Upper lobe of left lung (tissue), 6 donors: ENCODE results near the gene AGTR1. TPM values are rescaled to one million over a fixed set of nuclear protein-coding genes. Genes with fewer than 3 reads are reported as not detected.

Source experiments
- ATAC-seq, 2 donors: fragments of 200-7000 bp; cut with Tn5 transposase; one replicate each; pipeline ENCODE4 v1.9.1; 2022; ENCODE audit warnings: mild to moderate bottlenecking in 2 of 2, moderate library complexity in 2 of 2; ENCODE audit not compliant: low FRiP score in 2 of 2
- DNase-seq, 2 donors: peaks; one replicate each; pipeline ENCODE4 v3.0.0-alpha.2; 2019 to 2020
- H3K27ac ChIP-seq, 4 donors: fragments of 200-600 bp; sonication (generic); one replicate each; pipeline ENCODE4 v1.5.1; 2016 to 2019
- H3K27me3 ChIP-seq, 4 donors: fragments of 200-600 bp; sonication (generic); one replicate each; pipeline ENCODE4 v1.5.1; 2017 to 2019
- H3K36me3 ChIP-seq, 4 donors: fragments of 200-600 bp; sonication (generic); one replicate each; pipeline ENCODE4 v1.5.1; 2016 to 2019
- H3K4me1 ChIP-seq, 4 donors: fragments of 200-600 bp; sonication (generic); one replicate each; pipeline ENCODE4 v1.5.1; 2018 to 2019
- H3K4me3 ChIP-seq, 4 donors: fragments of 200-600 bp; sonication (generic); one replicate each; pipeline ENCODE4 v1.5.1; 2017 to 2019; ENCODE audit warnings: mild to moderate bottlenecking in 2 of 4, moderate library complexity in 1 of 4
- H3K9me3 ChIP-seq, 4 donors: fragments of 200-600 bp; sonication (generic); one replicate each; pipeline ENCODE4 v1.5.1; 2018 to 2019
- CTCF ChIP-seq, 6 experiments: fragments of 450-650 bp in 4 of 6; fragments of 200-600 bp in 2 of 6; sonication (generic) in 2 of 6; IDR thresholded peaks; one replicate each; pipeline ENCODE4 v1.5.1; 2016 to 2019; ENCODE audit warnings: antibody characterized with exemption in 6 of 6
- EP300 ChIP-seq, 4 donors: sonication (generic); formaldehyde crosslinking; IDR thresholded peaks; one replicate each; pipeline ENCODE4 v1.5.1; 2017; ENCODE audit warnings: antibody characterized with exemption in 4 of 4, control low read depth in 2 of 4
- POLR2A ChIP-seq, 4 donors: fragments of 450-650 bp; IDR thresholded peaks; one replicate each; pipeline ENCODE4 v1.5.1; 2016 to 2017; ENCODE audit warnings: antibody characterized with exemption in 4 of 4, mild to moderate bottlenecking in 2 of 4
- POLR2AphosphoS5 ChIP-seq, 2 donors: sonication (generic); formaldehyde crosslinking; IDR thresholded peaks; one replicate each; pipeline ENCODE4 v1.5.1; 2017; ENCODE audit warnings: antibody characterized with exemption in 2 of 2
- WGBS, 2 donors: methylation state at CpG; one replicate each; pipeline ENCODE4 v1.1.5; 2017 to 2018; 5-methylcytosine and 5-hydroxymethylcytosine counted together
- total RNA-seq, 6 donors: library from RNA; depleted of rRNA in 4 of 6; stranded (reverse); fragments of >200 nt in 4 of 6; gene quantifications; one replicate each; pipeline versions ENCODE4 v1.1.0 to v1.2.1, GENCODE V29; 2016 to 2021
- donor health status: DM: no; HTN: no; CAD: no; lungs with moderate emphysema.
- donor health status: DM: no; HTN: yes; CAD: no; lungs with severe emphysema.

The AGTR1 gene
- total RNA-seq, 6 donors from 2014 or later = 4.6 to 9.3 (median 5.9) TPM

GRCh38 chr3:148657470-148657869 is 40.2 kb upstream of the AGTR1 start:
- no peak overlapping the region for H3K4me3 ChIP-seq
- no peaks in the 10 kb centered on the region for H3K27me3 ChIP-seq
- H3K4me1 ChIP-seq = no peaks in the 10 kb centered on the region
- TF ChIP-seq CTCF (IDR thresholded peaks at IDR 0.05) = no peak
- no peak for TF ChIP-seq EP300 (IDR thresholded peaks at IDR 0.05)
- TF ChIP-seq POLR2AphosphoS5 (IDR thresholded peaks at IDR 0.05) = no peak
- TF ChIP-seq POLR2A (IDR thresholded peaks at IDR 0.05) = no peak
- H3K36me3 ChIP-seq = no peaks in the 10 kb centered on the region
- 58 to 75% methylated on average over 4 of the region's 4 CpGs for WGBS, 2 donors
- no peak overlapping the region for H3K27ac ChIP-seq
- DNase-seq (no peak), ATAC-seq (no peak)
- no peaks in the 10 kb centered on the region for H3K9me3 ChIP-seq

GRCh38 chr3:148659512-148659911 is 38.2 kb upstream of the AGTR1 start:
- H3K27ac ChIP-seq = no peak overlapping the region
- no peak for TF ChIP-seq POLR2AphosphoS5 (IDR thresholded peaks at IDR 0.05)
- TF ChIP-seq POLR2A (IDR thresholded peaks at IDR 0.05) = no peak
- TF ChIP-seq EP300 (IDR thresholded peaks at IDR 0.05) = no peak
- no peak for TF ChIP-seq CTCF (IDR thresholded peaks at IDR 0.05)
- no peak for ATAC-seq
- WGBS, 2 donors = 82 to 90% methylated on average over 1 of the region's 1 CpG
- no peaks in the 10 kb centered on the region for H3K9me3 ChIP-seq
- no peak for DNase-seq
- no peaks in the 10 kb centered on the region for H3K36me3 ChIP-seq
- no peaks in the 10 kb centered on the region for H3K27me3 ChIP-seq
- H3K4me1 ChIP-seq = no peaks in the 10 kb centered on the region
- H3K4me3 ChIP-seq = no peak overlapping the region

GRCh38 chr3:148680289-148680688 is 17.4 kb upstream of the AGTR1 start:
- no peak for TF ChIP-seq POLR2AphosphoS5 (IDR thresholded peaks at IDR 0.05)
- no peak for TF ChIP-seq EP300 (IDR thresholded peaks at IDR 0.05)
- TF ChIP-seq CTCF (IDR thresholded peaks at IDR 0.05) = no peak
- no peak for TF ChIP-seq POLR2A (IDR thresholded peaks at IDR 0.05)
- DNase-seq = no peak
- Histone ChIP-seq H3K36me3 (no peaks in the 10 kb centered on the region), H3K27ac (no peak overlapping the region), H3K4me3 (no peak overlapping the region), H3K4me1 (no peaks in the 10 kb centered on the region), H3K9me3 (no peaks in the 10 kb centered on the region), H3K27me3 (no peaks in the 10 kb centered on the region)
- ATAC-seq = no peak

GRCh38 chr3:148681080-148681479 is 16.6 kb upstream of the AGTR1 start:
- no peaks in the 10 kb centered on the region for H3K27me3 ChIP-seq
- H3K9me3 ChIP-seq = no peaks in the 10 kb centered on the region
- no peak for DNase-seq
- H3K4me3 ChIP-seq = no peak overlapping the region
- 72 to 80% methylated on average over 1 of the region's 1 CpG for WGBS, 2 donors
- H3K27ac ChIP-seq = no peak overlapping the region
- H3K4me1 ChIP-seq = no peaks in the 10 kb centered on the region
- TF ChIP-seq POLR2A (IDR thresholded peaks at IDR 0.05) = no peak
- TF ChIP-seq EP300 (IDR thresholded peaks at IDR 0.05) = no peak
- TF ChIP-seq CTCF (IDR thresholded peaks at IDR 0.05) = no peak
- no peak for TF ChIP-seq POLR2AphosphoS5 (IDR thresholded peaks at IDR 0.05)
- no peaks in the 10 kb centered on the region for H3K36me3 ChIP-seq
- no peak for ATAC-seq

- 59 to 75% methylated on average over 3 of the region's 3 CpGs for WGBS, 2 donors
- DNase-seq (no peak), ATAC-seq (no peak)
- H3K36me3 ChIP-seq = no peaks in the 10 kb centered on the region
- H3K4me3 ChIP-seq = no peak overlapping the region
- no peaks in the 10 kb centered on the region for H3K9me3 ChIP-seq
- H3K4me1 ChIP-seq = no peaks in the 10 kb centered on the region
- no peak for TF ChIP-seq CTCF (IDR thresholded peaks at IDR 0.05)
- no peak for TF ChIP-seq EP300 (IDR thresholded peaks at IDR 0.05)
- H3K27me3 ChIP-seq = no peaks in the 10 kb centered on the region
- no peak overlapping the region for H3K27ac ChIP-seq
Observed at GRCh38 chr3:148682997-148683396, 14.7 kb upstream of the AGTR1 start.
